ENCODE results near the gene MLYCD.

DNA sequence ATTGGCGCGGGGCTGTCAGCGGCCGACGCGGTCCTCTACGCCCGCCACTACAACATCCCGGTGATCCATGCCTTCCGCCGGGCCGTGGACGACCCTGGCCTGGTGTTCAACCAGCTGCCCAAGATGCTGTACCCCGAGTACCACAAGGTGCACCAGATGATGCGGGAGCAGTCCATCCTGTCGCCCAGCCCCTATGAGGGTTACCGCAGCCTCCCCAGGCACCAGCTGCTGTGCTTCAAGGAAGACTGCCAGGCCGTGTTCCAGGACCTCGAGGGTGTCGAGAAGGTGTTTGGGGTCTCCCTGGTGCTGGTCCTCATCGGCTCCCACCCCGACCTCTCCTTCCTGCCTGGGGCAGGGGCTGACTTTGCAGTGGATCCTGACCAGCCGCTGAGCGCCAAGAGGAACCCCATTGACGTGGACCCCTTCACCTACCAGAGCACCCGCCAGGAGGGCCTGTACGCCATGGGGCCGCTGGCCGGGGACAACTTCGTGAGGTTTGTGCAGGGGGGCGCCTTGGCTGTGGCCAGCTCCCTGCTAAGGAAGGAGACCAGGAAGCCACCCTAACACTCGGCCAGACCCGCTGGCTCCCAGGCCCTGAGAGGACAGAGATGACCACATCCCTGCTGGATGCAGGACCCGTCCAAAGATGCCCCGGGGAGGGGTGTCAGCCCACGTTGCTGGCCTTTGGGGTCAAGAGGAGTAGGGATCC, 66.7 kb downstream of the MLYCD start:
- TF ChIP-seq, protein P1, sequence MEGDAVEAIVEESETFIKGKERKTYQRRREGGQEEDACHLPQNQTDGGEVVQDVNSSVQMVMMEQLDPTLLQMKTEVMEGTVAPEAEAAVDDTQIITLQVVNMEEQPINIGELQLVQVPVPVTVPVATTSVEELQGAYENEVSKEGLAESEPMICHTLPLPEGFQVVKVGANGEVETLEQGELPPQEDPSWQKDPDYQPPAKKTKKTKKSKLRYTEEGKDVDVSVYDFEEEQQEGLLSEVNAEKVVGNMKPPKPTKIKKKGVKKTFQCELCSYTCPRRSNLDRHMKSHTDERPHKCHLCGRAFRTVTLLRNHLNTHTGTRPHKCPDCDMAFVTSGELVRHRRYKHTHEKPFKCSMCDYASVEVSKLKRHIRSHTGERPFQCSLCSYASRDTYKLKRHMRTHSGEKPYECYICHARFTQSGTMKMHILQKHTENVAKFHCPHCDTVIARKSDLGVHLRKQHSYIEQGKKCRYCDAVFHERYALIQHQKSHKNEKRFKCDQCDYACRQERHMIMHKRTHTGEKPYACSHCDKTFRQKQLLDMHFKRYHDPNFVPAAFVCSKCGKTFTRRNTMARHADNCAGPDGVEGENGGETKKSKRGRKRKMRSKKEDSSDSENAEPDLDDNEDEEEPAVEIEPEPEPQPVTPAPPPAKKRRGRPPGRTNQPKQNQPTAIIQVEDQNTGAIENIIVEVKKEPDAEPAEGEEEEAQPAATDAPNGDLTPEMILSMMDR (IDR thresholded peaks at IDR 0.05): no peak
- no peak for TF ChIP-seq EZH2 (IDR thresholded peaks at IDR 0.05; ENCODE audit: borderline replicate concordance, insufficient read depth, low read depth, low read length, poor library complexity, severe bottlenecking)

All from B cell (primary cell).